PC-3 (cell line): Measurements from ENCODE around the gene KRTAP4-16.

Experiments
- CTCF ChIP-seq: fragments of 300-600 bp; sonication (generic); conservative IDR thresholded peaks from 2 replicates; pipeline ENCODE4 v1.5.1; 2017; ENCODE audit warnings: antibody characterized with exemption, low read depth, mild to moderate bottlenecking, low read length
- EZH2 ChIP-seq: fragments of 300-600 bp; sonication (generic); IDR thresholded peaks from one replicate; pipeline ENCODE4 v1.6.1; 2017; ENCODE audit warnings: antibody characterized with exemption, mild to moderate bottlenecking, low read length; ENCODE audit not compliant: unreplicated experiment

- TF ChIP-seq CTCF = no peak
- TF ChIP-seq EZH2 = no peak
These were observed 41.9 kb downstream of the KRTAP4-16 start, which contains the start of gene KRTAP2-3 for GRCh38 chr17:41060052-41060604.
